Endodermal cell (in vitro differentiated cells): ENCODE results near the gene BRK1. TPM values are rescaled to one million over a fixed set of nuclear protein-coding genes. Genes with fewer than 3 reads are reported as not detected.

Experiments used
- DNase-seq: peaks from one replicate; pipeline ENCODE4 v3.0.0-alpha.2; 2017
- H3K27ac ChIP-seq: 2 replicates; pipeline ENCODE4 v1.5.1; 2013; ENCODE audit warnings: mild to moderate bottlenecking, low read depth, low read length, moderate library complexity
- H3K27me3 ChIP-seq: 2 replicates; pipeline ENCODE4 v1.6.1; 2013; ENCODE audit warnings: mild to moderate bottlenecking, low read length, moderate library complexity; ENCODE audit not compliant: insufficient read depth, control insufficient read depth, poor library complexity, severe bottlenecking
- H3K36me3 ChIP-seq: 2 replicates; pipeline ENCODE4 v1.7.0; 2013; ENCODE audit warnings: mild to moderate bottlenecking, low read length, moderate library complexity; ENCODE audit not compliant: control insufficient read depth, insufficient read depth
- H3K4me1 ChIP-seq: one replicate; pipeline ENCODE4 v1.7.0; 2013; ENCODE audit warnings: low read length; ENCODE audit not compliant: control insufficient read depth, insufficient read depth
- H3K4me3 ChIP-seq: 2 replicates; pipeline ENCODE4 v1.5.1; 2013; ENCODE audit warnings: mild to moderate bottlenecking, low read length, moderate library complexity
- H3K9ac ChIP-seq: 2 replicates; pipeline ENCODE4 v1.6.1; 2013; ENCODE audit warnings: mild to moderate bottlenecking, low read length, moderate library complexity; ENCODE audit not compliant: poor library complexity, severe bottlenecking; ENCODE audit errors: extremely low read depth
- H3K9me3 ChIP-seq: 2 replicates; pipeline ENCODE4 v1.6.1; 2013; ENCODE audit warnings: mild to moderate bottlenecking, low read length, moderate library complexity; ENCODE audit not compliant: control insufficient read depth
- H3K27ac Mint-ChIP-seq: 2 replicates; pipeline ENCODE4 v1.8.0; 2020; ENCODE audit warnings: mixed read lengths
- H3K27me3 Mint-ChIP-seq: 2 replicates; pipeline ENCODE4 v1.8.0; 2021; ENCODE audit warnings: mild to moderate bottlenecking, mixed read lengths; ENCODE audit not compliant: insufficient read depth
- H3K36me3 Mint-ChIP-seq: 2 replicates; pipeline ENCODE4 v1.8.0; 2020; ENCODE audit warnings: low read depth, mixed read lengths
- H3K4me1 Mint-ChIP-seq: 2 replicates; pipeline ENCODE4 v1.8.0; 2020; ENCODE audit warnings: mixed read lengths
- H3K4me3 Mint-ChIP-seq: 2 replicates; pipeline ENCODE4 v1.8.0; 2020; ENCODE audit warnings: mild to moderate bottlenecking, moderate library complexity, mixed read lengths
- H3K9me3 Mint-ChIP-seq: 2 replicates; pipeline ENCODE4 v1.8.0; 2020; ENCODE audit warnings: mild to moderate bottlenecking, mixed read lengths
- WGBS, 2 experiments: methylation state at CpG; one replicate each; pipeline versions ENCODE4 v1.1.5 to v1.1.7; 2013; ENCODE audit warnings: missing lambda C conversion rate in 2 of 2, mixed read lengths in 1 of 2; ENCODE audit not compliant: insufficient coverage in 1 of 2, insufficient read length in 1 of 2; 5-methylcytosine and 5-hydroxymethylcytosine counted together
- total RNA-seq, 2 donors: library from RNA; stranded (reverse); fragmentation: NEBNext Ultra II Directional in 1 of 2; extraction: Animal tissue kit (Norgen Biotek cat#: 25700) in 1 of 2; gene quantifications; 2 replicates in 1 of 2; 3 replicates in 1 of 2; pipeline ENCODE4 v1.2.1, GENCODE V29; 2021
- TF ChIP-seq, protein P1 (sequence below): fragments of 200-600 bp; sonication (generic); conservative IDR thresholded peaks from 2 replicates; pipeline ENCODE4 v1.5.0; 2021; ENCODE audit warnings: antibody characterized with exemption, mild to moderate bottlenecking

BRK1 gene
- total RNA-seq, 2 donors from 2014 or later, result 110 to 116 TPM

DNA sequence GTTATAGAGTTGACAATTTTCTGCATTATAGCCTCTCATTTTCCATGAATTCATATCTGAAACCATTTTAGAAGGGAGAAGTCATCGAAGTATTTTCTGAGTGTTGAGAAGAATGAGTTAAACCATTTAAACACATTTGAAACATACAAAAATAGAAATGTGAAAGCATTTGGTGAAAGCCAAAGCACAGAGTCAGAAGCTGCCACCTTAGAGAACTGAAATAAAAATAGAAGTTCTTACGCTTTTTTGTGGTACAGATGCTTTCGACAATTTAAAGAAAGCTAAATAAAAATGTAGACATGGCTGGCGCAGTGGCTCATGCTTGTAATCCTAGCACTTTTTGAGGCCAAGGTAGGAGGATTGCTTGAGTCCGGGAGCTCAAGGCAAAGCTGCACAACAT lies 16.4 kb upstream of the BRK1 start:
- Histone ChIP-seq H3K4me3 (no peak overlapping the region), H3K4me1 (no peaks in the 10 kb centered on the region), H3K9me3 (no peaks in the 10 kb centered on the region), H3K27me3 (no peaks in the 10 kb centered on the region), H3K9ac (no peak overlapping the region), H3K36me3 (peaks cover 45% of the 10 kb centered on the region), H3K27ac (no peak overlapping the region)
- peaks cover 3% of the 10 kb centered on the region for H3K4me1 Mint-ChIP-seq
- no peak overlapping the region for H3K4me3 Mint-ChIP-seq
- peaks cover 40% of the 10 kb centered on the region for H3K36me3 Mint-ChIP-seq
- no peaks in the 10 kb centered on the region for H3K27me3 Mint-ChIP-seq
- H3K9me3 Mint-ChIP-seq, result no peaks in the 10 kb centered on the region
- H3K27ac Mint-ChIP-seq, result no peak overlapping the region
- no peak for DNase-seq
- WGBS, 2 experiments, result 98 to 100% methylated on average over 3 to 4 of the region's 5 CpGs
- TF ChIP-seq, protein P1, sequence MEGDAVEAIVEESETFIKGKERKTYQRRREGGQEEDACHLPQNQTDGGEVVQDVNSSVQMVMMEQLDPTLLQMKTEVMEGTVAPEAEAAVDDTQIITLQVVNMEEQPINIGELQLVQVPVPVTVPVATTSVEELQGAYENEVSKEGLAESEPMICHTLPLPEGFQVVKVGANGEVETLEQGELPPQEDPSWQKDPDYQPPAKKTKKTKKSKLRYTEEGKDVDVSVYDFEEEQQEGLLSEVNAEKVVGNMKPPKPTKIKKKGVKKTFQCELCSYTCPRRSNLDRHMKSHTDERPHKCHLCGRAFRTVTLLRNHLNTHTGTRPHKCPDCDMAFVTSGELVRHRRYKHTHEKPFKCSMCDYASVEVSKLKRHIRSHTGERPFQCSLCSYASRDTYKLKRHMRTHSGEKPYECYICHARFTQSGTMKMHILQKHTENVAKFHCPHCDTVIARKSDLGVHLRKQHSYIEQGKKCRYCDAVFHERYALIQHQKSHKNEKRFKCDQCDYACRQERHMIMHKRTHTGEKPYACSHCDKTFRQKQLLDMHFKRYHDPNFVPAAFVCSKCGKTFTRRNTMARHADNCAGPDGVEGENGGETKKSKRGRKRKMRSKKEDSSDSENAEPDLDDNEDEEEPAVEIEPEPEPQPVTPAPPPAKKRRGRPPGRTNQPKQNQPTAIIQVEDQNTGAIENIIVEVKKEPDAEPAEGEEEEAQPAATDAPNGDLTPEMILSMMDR, result no peak

DNA sequence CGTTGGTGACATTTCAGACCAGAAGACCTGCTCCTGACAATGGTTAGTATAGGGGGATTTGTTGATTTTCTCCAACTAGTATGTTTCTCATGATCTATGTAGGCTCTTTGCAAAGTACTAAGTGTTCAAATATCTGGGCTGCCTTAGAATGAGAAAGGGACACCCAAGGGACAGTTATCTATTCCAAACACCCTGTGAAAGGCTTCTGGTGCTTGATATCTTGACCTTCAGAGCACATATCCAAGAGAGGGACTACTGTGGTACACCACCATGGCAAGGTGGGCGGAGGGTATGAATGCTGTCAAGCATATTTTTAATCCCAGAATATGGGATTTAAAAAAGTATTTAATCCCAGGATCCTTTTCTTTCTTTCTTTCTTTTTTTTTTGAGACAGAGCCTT lies 8.6 kb upstream of the BRK1 start:
- H3K4me1 Mint-ChIP-seq, result no peaks in the 10 kb centered on the region
- H3K27me3 Mint-ChIP-seq, result no peaks in the 10 kb centered on the region
- H3K4me3 ChIP-seq, result no peak overlapping the region
- no peak overlapping the region for H3K27ac Mint-ChIP-seq
- H3K4me3 Mint-ChIP-seq, result no peak overlapping the region
- TF ChIP-seq, protein P1, result no peak
- H3K36me3 ChIP-seq, result peaks cover under 1% of the 10 kb centered on the region
- no peak overlapping the region for H3K27ac ChIP-seq
- no peaks in the 10 kb centered on the region for H3K9me3 Mint-ChIP-seq
- DNase-seq, result no peak
- H3K36me3 Mint-ChIP-seq, result peaks cover 4% of the 10 kb centered on the region
- H3K9ac ChIP-seq, result no peak overlapping the region
- H3K9me3 ChIP-seq, result no peaks in the 10 kb centered on the region
- H3K27me3 ChIP-seq, result no peaks in the 10 kb centered on the region
- no peaks in the 10 kb centered on the region for H3K4me1 ChIP-seq
- WGBS, 2 experiments, result 84 to 91% methylated on average over 2 of the region's 2 CpGs

DNA sequence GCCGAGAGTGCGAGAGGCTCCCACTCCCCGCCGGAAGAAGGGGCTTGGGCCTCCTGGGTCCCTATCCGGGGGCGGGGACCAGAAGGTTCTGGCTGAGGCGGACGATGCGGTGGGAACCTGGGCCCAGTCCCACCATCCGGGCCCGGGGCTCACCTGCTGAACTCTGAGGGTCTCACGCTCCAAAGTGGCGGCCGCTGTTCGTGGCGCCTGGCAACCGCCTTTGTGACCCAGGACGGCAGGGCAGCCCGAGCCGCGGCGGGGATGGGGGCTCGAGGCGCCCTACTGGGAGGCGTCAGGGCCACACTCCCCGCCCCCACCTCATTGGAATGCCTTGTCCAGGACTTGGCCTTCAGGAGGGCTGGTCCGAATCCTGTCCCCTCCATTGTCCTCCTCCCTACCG lies 7.4 kb upstream of the BRK1 start, which contains the start of gene FANCD2OS:
FANCD2OS (minus strand) TSS at position 165 of the 400 bp plus-strand sequence. CDS start 3,481 bp downstream, outside the sequence.
- Mint-ChIP-seq H3K9me3 (no peaks in the 10 kb centered on the region), H3K27me3 (no peaks in the 10 kb centered on the region), H3K27ac (no peak within 1 kb of the TSS), H3K36me3 (peaks cover 2% of the 10 kb centered on the region), H3K4me1 (no peaks in the 10 kb centered on the region), H3K4me3 (no peak within 1 kb of the TSS)
- H3K9ac ChIP-seq, result no peak within 1 kb of the TSS
- WGBS, 2 experiments, result 92 to 94% methylated on average over 15 to 28 of the region's 28 CpGs
- H3K4me1 ChIP-seq, result no peaks in the 10 kb centered on the region
- TF ChIP-seq, protein P1, result no peak
- no peaks in the 10 kb centered on the region for H3K36me3 ChIP-seq
- H3K4me3 ChIP-seq, result no peak within 1 kb of the TSS
- no peak within 1 kb of the TSS for H3K27ac ChIP-seq
- no peaks in the 10 kb centered on the region for H3K27me3 ChIP-seq
- no peaks in the 10 kb centered on the region for H3K9me3 ChIP-seq
- DNase-seq, result peak; percentile 38
